A549 (cell line): ENCODE results near the gene CHD9. TPM values are rescaled to one million over a fixed set of nuclear protein-coding genes. Genes with fewer than 3 reads are reported as not detected.

ENCODE experiments used
- ATAC-seq, 2 experiments: fragments of 200-7000 bp in 1 of 2; fragments of >200 bp in 1 of 2; cut with Nextera tagmentation in 1 of 2; cut with Tn5 transposase in 1 of 2; 3 replicates each; pipeline versions ENCODE4 v1.8.0 to v1.9.1; 2018 to 2020; ENCODE audit warnings: mild to moderate bottlenecking in 1 of 2, moderate library complexity in 1 of 2
- CTCF ChIA-PET: fragments of 300-600 bp; sonication (Branson Sonifier 250); formaldehyde crosslinking; extraction: SDS; loops from one replicate; lab custom pipeline; 2021; ENCODE audit warnings: antibody characterized with exemption, inconsistent platforms; lab: Yijun Ruan, JAX
- POLR2A ChIA-PET: fragments of 350-600 bp; formaldehyde crosslinking; extraction: SDS; loops from one replicate; lab custom pipeline; 2021; ENCODE audit warnings: antibody characterized with exemption, inconsistent platforms; lab: Yijun Ruan, JAX
- DNase-seq, 2 experiments: peaks; one replicate each; pipeline versions ENCODE4 v3.0.0 to v3.0.0-alpha.2; 2011 to 2016; ENCODE audit warnings: low read depth in 1 of 2, low spot score in 1 of 2
- FAIRE-seq: peaks from 2 replicates; lab custom pipeline; 2011; peaks lifted over from hg19 to GRCh38; lab: Jason Lieb, UNC
- H3K27ac ChIP-seq, 2 experiments: fragments of >200 bp; sonication (Bioruptor Twin); formaldehyde crosslinking; 3 replicates each; pipeline ENCODE4 v1.5.1; 2016 to 2017
- H3K4me1 ChIP-seq: fragments of >200 bp; sonication (Bioruptor Twin); formaldehyde crosslinking; 3 replicates; pipeline ENCODE4 v1.6.1; 2016
- H3K4me2 ChIP-seq: fragments of >200 bp; sonication (Bioruptor Twin); formaldehyde crosslinking; 3 replicates; pipeline ENCODE4 v1.6.1; 2016
- H3K4me3 ChIP-seq: fragments of >200 bp; sonication (Bioruptor Twin); formaldehyde crosslinking; 3 replicates; pipeline ENCODE4 v1.5.1; 2016
- H3K9me3 ChIP-seq: fragments of >200 bp; sonication (Bioruptor Twin); formaldehyde crosslinking; 3 replicates; pipeline ENCODE4 v1.6.1; 2016
- CBX2 ChIP-seq: fragments of 200-600 bp; sonication (generic); IDR thresholded peaks from 2 replicates; pipeline ENCODE4 v1.6.1; 2016; ENCODE audit warnings: low read depth, mild to moderate bottlenecking, borderline replicate concordance
- CEBPB ChIP-seq, 2 experiments: fragments of >200 bp in 1 of 2; sonication (Bioruptor Twin) in 1 of 2; formaldehyde crosslinking in 1 of 2; IDR thresholded peaks; 2 replicates each; pipeline ENCODE4 v1.6.1; 2012 to 2016
- EHF ChIP-seq: fragments of 250-450 bp; sonication (Bioruptor Pico); IDR thresholded peaks from 2 replicates; pipeline ENCODE4 v1.5.0; 2020; ENCODE audit warnings: mild to moderate bottlenecking
- EP300 ChIP-seq, 2 experiments: fragments of >200 bp; sonication (Bioruptor Twin); formaldehyde crosslinking; IDR thresholded peaks; 2 replicates in 1 of 2; 3 replicates in 1 of 2; pipeline ENCODE4 v1.6.1; 2016 to 2017
- ESRRA ChIP-seq: fragments of 150-350 bp; IDR thresholded peaks from 2 replicates; pipeline ENCODE4 v1.6.1; 2014; ENCODE audit warnings: mild to moderate bottlenecking, low read length, borderline replicate concordance
- FOSL2 ChIP-seq, 2 experiments: fragments of 450-650 bp in 1 of 2; fragments of >200 bp in 1 of 2; sonication (Bioruptor Twin) in 1 of 2; formaldehyde crosslinking; IDR thresholded peaks; 2 replicates each; pipeline versions ENCODE4 v1.5.0 to v1.6.1; 2016 to 2020; ENCODE audit warnings: mild to moderate bottlenecking in 1 of 2, moderate library complexity in 1 of 2
- FOXS1 ChIP-seq: fragments of 250-450 bp; sonication (Bioruptor Pico); IDR thresholded peaks from 2 replicates; pipeline ENCODE4 v1.5.0; 2020; ENCODE audit warnings: mild to moderate bottlenecking, moderate library complexity
- GATA3 ChIP-seq: IDR thresholded peaks from 2 replicates; pipeline ENCODE4 v1.6.1; 2012; ENCODE audit warnings: borderline replicate concordance
- HDAC2 ChIP-seq: fragments of 200-600 bp; sonication (generic); IDR thresholded peaks from 2 replicates; pipeline ENCODE4 v1.6.1; 2016
- HEYL ChIP-seq: fragments of 250-450 bp; sonication (Bioruptor Pico); IDR thresholded peaks from 2 replicates; pipeline ENCODE4 v1.8.0; 2021; ENCODE audit warnings: mild to moderate bottlenecking, moderate library complexity
- JUN ChIP-seq, 2 experiments: fragments of >200 bp; sonication (Bioruptor Twin); formaldehyde crosslinking; IDR thresholded peaks; 2 replicates in 1 of 2; 3 replicates in 1 of 2; pipeline ENCODE4 v1.6.1; 2016 to 2017
- JUNB ChIP-seq: fragments of >200 bp; sonication (Bioruptor Twin); formaldehyde crosslinking; IDR thresholded peaks from 2 replicates; pipeline ENCODE4 v1.6.1; 2016
- MYC ChIP-seq: IDR thresholded peaks from 2 replicates; pipeline ENCODE4 v1.6.1; 2012; ENCODE audit warnings: mild to moderate bottlenecking, inconsistent platforms, low read length, improper control_type of control experiment, borderline replicate concordance
- PHF8 ChIP-seq: fragments of 200-600 bp; sonication (generic); IDR thresholded peaks from 2 replicates; pipeline ENCODE4 v1.6.1; 2016; ENCODE audit warnings: low read depth, mild to moderate bottlenecking, antibody characterized with exemption, moderate library complexity, borderline replicate concordance
- POLR2AphosphoS2 ChIP-seq: conservative IDR thresholded peaks from 2 replicates; pipeline ENCODE4 v1.6.1; 2012; ENCODE audit warnings: low read length, improper control_type of control experiment, inconsistent platforms
- RAD21 ChIP-seq, 2 experiments: fragments of >200 bp in 1 of 2; sonication (Bioruptor Twin) in 1 of 2; formaldehyde crosslinking in 1 of 2; IDR thresholded peaks in 1 of 2; conservative IDR thresholded peaks in 1 of 2; 2 replicates in 1 of 2; 3 replicates in 1 of 2; pipeline ENCODE4 v1.6.1; 2012 to 2018; ENCODE audit warnings: inconsistent platforms in 1 of 2
- RCOR1 ChIP-seq: fragments of 150-350 bp; IDR thresholded peaks from 2 replicates; pipeline ENCODE4 v1.6.1; 2014; ENCODE audit warnings: antibody characterized with exemption, low read length, low read depth
- SMC3 ChIP-seq: fragments of >200 bp; sonication (Bioruptor Twin); formaldehyde crosslinking; IDR thresholded peaks from 3 replicates; pipeline ENCODE4 v1.6.1; 2018; ENCODE audit warnings: inconsistent platforms
- TFCP2L1 ChIP-seq: fragments of 250-450 bp; sonication (Bioruptor Pico); IDR thresholded peaks from 2 replicates; pipeline ENCODE4 v1.5.0; 2021; ENCODE audit warnings: mild to moderate bottlenecking
- TP53 ChIP-seq: fragments of 250-450 bp; sonication (Bioruptor Pico); IDR thresholded peaks from 2 replicates; pipeline ENCODE4 v1.5.0; 2021; ENCODE audit warnings: mild to moderate bottlenecking, moderate library complexity
- ZC3H11A ChIP-seq: fragments of 450-650 bp; IDR thresholded peaks from 2 replicates; pipeline ENCODE4 v1.6.1; 2014; ENCODE audit warnings: antibody characterized with exemption, mild to moderate bottlenecking
- ZFP36 ChIP-seq: fragments of 450-650 bp; IDR thresholded peaks from 2 replicates; pipeline ENCODE4 v1.6.1; 2014; ENCODE audit warnings: borderline replicate concordance; ENCODE audit not compliant: partially characterized antibody
- WGBS: methylation state at CpG from one replicate; pipeline ENCODE4 v1.1.6; 2017; ENCODE audit errors: missing lambda C conversion rate; 5-methylcytosine and 5-hydroxymethylcytosine counted together
- polyA plus RNA-seq, 4 experiments: library from polyadenylated mRNA; depleted of rRNA in 3 of 4; stranded (reverse); fragments of >200 nt; fragmentation: RNase III in 1 of 4; extraction: RNeasy Plus Mini Kit Qiagen cat#74134 plus additional on column Dnase treatment in 1 of 4; gene quantifications; 2 replicates in 3 of 4; 3 replicates in 1 of 4; pipeline ENCODE4 v1.2.3, GENCODE V29; 2011 to 2017
- TF ChIP-seq, protein P1 (sequence below): IDR thresholded peaks from 2 replicates; pipeline ENCODE4 v1.6.1; 2012
- TF ChIP-seq, protein P2 (sequence below): fragments of 450-650 bp; IDR thresholded peaks from 2 replicates; pipeline ENCODE4 v1.6.1; 2014; ENCODE audit warnings: antibody characterized with exemption
- TF ChIP-seq, protein P3 (sequence below): fragments of 200-600 bp; sonication (generic); IDR thresholded peaks from 2 replicates; pipeline ENCODE4 v1.6.1; 2016; ENCODE audit warnings: antibody characterized with exemption, mild to moderate bottlenecking, moderate library complexity
- TF ChIP-seq, protein P4 (sequence below): fragments of >200 bp; sonication (Bioruptor Twin); formaldehyde crosslinking; IDR thresholded peaks from 3 replicates; pipeline ENCODE4 v1.5.1; 2016

CHD9 gene
- polyA plus RNA-seq, 2 of the 4 experiments (the other 2 are of a cell fraction): 17.8 to 51.6 TPM

DNA sequence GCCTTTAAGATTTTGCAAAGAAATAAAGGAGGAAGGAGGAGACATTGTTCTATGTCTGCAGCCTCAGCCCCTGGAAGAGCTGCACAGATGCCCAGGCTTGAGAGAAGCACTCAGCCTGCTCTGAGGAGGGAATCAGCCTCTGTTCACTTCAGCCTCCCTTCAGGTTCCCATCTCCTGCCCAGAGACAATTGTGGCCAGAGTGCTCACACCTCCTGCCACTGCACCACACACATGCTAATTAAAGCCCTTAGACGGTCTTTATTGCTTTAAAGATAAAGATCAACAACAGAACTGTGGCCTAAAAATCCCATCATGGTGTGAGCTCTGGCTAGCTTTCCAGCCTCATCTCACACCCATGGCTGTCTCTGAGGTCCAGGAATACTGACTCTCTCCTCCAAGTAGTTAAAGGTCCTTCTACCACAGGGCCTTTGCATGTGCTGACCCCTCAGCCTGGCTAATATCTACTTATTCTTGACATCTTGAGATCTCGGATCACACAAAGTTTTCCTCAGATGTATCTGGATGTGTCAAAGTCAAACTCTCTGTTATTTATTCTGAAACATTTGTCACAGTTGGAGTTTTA is 35.9 kb upstream of the CHD9 start:
- ATAC-seq: no peak
- H3K4me1 ChIP-seq: no peaks in the 10 kb centered on the region
- FAIRE-seq: no peak
- TF ChIP-seq ZFP36: no peak
- TF ChIP-seq HDAC2: no peak
- TF ChIP-seq RCOR1: no peak
- no peak for TF ChIP-seq HEYL (CRISPR knock-in tag)
- no peak for TF ChIP-seq MYC
- no peak for TF ChIP-seq FOXS1 (CRISPR knock-in tag)
- TF ChIP-seq, protein P1, sequence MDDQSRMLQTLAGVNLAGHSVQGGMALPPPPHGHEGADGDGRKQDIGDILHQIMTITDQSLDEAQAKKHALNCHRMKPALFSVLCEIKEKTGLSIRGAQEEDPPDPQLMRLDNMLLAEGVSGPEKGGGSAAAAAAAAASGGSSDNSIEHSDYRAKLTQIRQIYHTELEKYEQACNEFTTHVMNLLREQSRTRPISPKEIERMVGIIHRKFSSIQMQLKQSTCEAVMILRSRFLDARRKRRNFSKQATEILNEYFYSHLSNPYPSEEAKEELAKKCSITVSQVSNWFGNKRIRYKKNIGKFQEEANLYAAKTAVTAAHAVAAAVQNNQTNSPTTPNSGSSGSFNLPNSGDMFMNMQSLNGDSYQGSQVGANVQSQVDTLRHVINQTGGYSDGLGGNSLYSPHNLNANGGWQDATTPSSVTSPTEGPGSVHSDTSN: no peak
- no peak for TF ChIP-seq FOSL2 (IDR thresholded peaks at IDR 0.05)
- TF ChIP-seq FOSL2 (CRISPR knock-in tag; IDR thresholded peaks at IDR 0.05): no peak
- no peak for TF ChIP-seq GATA3
- no peak for TF ChIP-seq EP300 (IDR thresholded peaks at IDR 0.05)
- no peak for TF ChIP-seq TFCP2L1 (CRISPR knock-in tag)
- H3K4me3 ChIP-seq: no peak overlapping the region
- H3K27ac ChIP-seq: no peak overlapping the region
- WGBS: 79% methylated on average over 2 of the region's 2 CpGs
- CTCF ChIA-PET: interaction anchor here (1.9 kb wide), 1 partner anchor 827 kb away, joined by 5 read pairs; no protein-coding TSS in a partner anchor
- no peak overlapping the region for H3K4me2 ChIP-seq
- POLR2A ChIA-PET: no interaction called here
- no peaks in the 10 kb centered on the region for H3K9me3 ChIP-seq
- no peak for DNase-seq

DNA sequence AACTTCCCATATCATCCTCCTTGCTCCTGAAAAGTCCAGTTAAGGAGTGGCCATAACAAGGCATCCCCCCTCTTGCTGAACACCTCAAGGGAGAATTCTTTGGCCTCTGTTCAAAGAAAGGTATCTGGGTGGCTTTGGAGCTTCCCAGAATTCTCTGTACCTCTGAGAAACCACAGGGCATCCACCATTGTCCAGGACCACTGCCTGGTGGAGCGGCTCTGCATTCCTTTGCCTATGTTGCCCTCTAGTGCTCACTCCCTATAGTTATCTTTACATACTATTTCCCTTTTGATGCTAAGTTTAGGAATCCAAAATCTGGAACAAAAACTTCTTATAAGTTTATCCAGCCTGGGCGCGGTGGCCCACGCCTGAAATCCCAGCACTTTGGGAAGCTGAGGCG is 32.4 kb upstream of the CHD9 start:
- peak overlapping the region; percentile 32; the same call in 2 of the 3 replicates for H3K4me2 ChIP-seq
- WGBS: 3% methylated on average over 5 of the region's 5 CpGs
- ATAC-seq (peak; percentile 98), FAIRE-seq (peak; percentile 74), DNase-seq (peak; percentile 55 to 69)
- no peak overlapping the region for H3K27ac ChIP-seq
- no peaks in the 10 kb centered on the region for H3K9me3 ChIP-seq
- CTCF ChIA-PET: interaction anchor here (0.7 to 2.8 kb wide), 32 partner anchors 9 to 957 kb away, joined by 3 to 32 read pairs (median 4); no protein-coding TSS in a partner anchor
- POLR2A ChIA-PET: no interaction called here
- no peak overlapping the region for H3K4me3 ChIP-seq
- H3K4me1 ChIP-seq: no peaks in the 10 kb centered on the region
- no peak for TF ChIP-seq ESRRA
- no peak for TF ChIP-seq HEYL (CRISPR knock-in tag)
- TF ChIP-seq EHF (CRISPR knock-in tag): no peak
- TF ChIP-seq, protein P1: no peak
- no peak for TF ChIP-seq ZC3H11A
- peak; percentile 66 for TF ChIP-seq SMC3
- TF ChIP-seq, protein P2, sequence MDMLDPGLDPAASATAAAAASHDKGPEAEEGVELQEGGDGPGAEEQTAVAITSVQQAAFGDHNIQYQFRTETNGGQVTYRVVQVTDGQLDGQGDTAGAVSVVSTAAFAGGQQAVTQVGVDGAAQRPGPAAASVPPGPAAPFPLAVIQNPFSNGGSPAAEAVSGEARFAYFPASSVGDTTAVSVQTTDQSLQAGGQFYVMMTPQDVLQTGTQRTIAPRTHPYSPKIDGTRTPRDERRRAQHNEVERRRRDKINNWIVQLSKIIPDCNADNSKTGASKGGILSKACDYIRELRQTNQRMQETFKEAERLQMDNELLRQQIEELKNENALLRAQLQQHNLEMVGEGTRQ: no peak
- TF ChIP-seq TFCP2L1 (CRISPR knock-in tag): no peak
- no peak for TF ChIP-seq EP300 (IDR thresholded peaks at IDR 0.05)
- no peak for TF ChIP-seq CEBPB (IDR thresholded peaks at IDR 0.05)
- TF ChIP-seq JUN (IDR thresholded peaks at IDR 0.05): no peak
- TF ChIP-seq, protein P3, sequence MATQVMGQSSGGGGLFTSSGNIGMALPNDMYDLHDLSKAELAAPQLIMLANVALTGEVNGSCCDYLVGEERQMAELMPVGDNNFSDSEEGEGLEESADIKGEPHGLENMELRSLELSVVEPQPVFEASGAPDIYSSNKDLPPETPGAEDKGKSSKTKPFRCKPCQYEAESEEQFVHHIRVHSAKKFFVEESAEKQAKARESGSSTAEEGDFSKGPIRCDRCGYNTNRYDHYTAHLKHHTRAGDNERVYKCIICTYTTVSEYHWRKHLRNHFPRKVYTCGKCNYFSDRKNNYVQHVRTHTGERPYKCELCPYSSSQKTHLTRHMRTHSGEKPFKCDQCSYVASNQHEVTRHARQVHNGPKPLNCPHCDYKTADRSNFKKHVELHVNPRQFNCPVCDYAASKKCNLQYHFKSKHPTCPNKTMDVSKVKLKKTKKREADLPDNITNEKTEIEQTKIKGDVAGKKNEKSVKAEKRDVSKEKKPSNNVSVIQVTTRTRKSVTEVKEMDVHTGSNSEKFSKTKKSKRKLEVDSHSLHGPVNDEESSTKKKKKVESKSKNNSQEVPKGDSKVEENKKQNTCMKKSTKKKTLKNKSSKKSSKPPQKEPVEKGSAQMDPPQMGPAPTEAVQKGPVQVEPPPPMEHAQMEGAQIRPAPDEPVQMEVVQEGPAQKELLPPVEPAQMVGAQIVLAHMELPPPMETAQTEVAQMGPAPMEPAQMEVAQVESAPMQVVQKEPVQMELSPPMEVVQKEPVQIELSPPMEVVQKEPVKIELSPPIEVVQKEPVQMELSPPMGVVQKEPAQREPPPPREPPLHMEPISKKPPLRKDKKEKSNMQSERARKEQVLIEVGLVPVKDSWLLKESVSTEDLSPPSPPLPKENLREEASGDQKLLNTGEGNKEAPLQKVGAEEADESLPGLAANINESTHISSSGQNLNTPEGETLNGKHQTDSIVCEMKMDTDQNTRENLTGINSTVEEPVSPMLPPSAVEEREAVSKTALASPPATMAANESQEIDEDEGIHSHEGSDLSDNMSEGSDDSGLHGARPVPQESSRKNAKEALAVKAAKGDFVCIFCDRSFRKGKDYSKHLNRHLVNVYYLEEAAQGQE: no peak
- TF ChIP-seq, protein P4, sequence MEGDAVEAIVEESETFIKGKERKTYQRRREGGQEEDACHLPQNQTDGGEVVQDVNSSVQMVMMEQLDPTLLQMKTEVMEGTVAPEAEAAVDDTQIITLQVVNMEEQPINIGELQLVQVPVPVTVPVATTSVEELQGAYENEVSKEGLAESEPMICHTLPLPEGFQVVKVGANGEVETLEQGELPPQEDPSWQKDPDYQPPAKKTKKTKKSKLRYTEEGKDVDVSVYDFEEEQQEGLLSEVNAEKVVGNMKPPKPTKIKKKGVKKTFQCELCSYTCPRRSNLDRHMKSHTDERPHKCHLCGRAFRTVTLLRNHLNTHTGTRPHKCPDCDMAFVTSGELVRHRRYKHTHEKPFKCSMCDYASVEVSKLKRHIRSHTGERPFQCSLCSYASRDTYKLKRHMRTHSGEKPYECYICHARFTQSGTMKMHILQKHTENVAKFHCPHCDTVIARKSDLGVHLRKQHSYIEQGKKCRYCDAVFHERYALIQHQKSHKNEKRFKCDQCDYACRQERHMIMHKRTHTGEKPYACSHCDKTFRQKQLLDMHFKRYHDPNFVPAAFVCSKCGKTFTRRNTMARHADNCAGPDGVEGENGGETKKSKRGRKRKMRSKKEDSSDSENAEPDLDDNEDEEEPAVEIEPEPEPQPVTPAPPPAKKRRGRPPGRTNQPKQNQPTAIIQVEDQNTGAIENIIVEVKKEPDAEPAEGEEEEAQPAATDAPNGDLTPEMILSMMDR: peak; percentile 75
- TF ChIP-seq FOXS1 (CRISPR knock-in tag): no peak
- peak; percentile 86 to 92 for TF ChIP-seq RAD21 (conservative IDR thresholded peaks at IDR 0.05 in 1 of 2, IDR thresholded peaks at IDR 0.05 in 1 of 2)
- no peak for TF ChIP-seq CBX2
- TF ChIP-seq PHF8: no peak
- no peak for TF ChIP-seq JUNB
- TF ChIP-seq TP53: no peak
- no peak for TF ChIP-seq POLR2AphosphoS2
